IPS-15b (cell line): ENCODE results near the gene FAM240A.
"Not testable (repeated sequence)": the region's sequence is repeated elsewhere in the genome, so short reads cannot be mapped to it uniquely, and the experiment has no call there.

Source experiments
- H3K27me3 ChIP-seq: one replicate; pipeline ENCODE4 v1.6.1; 2013; ENCODE audit warnings: low read length; ENCODE audit not compliant: control insufficient read depth, insufficient read depth
- H3K36me3 ChIP-seq: one replicate; pipeline ENCODE4 v1.6.1; 2013; ENCODE audit warnings: low read length; ENCODE audit not compliant: control insufficient read depth, insufficient read depth
- H3K4me1 ChIP-seq: one replicate; pipeline ENCODE4 v1.6.1; 2013; ENCODE audit warnings: mild to moderate bottlenecking, low read length; ENCODE audit not compliant: control insufficient read depth, insufficient read depth
- H3K4me3 ChIP-seq: one replicate; pipeline ENCODE4 v1.5.1; 2013; ENCODE audit warnings: low read depth, low read length
- H3K9ac ChIP-seq: one replicate; pipeline ENCODE4 v1.6.1; 2013; ENCODE audit warnings: low read depth, mild to moderate bottlenecking, low read length
- H3K9me3 ChIP-seq: one replicate; pipeline ENCODE4 v1.6.1; 2013; ENCODE audit warnings: mild to moderate bottlenecking, low read length; ENCODE audit not compliant: control insufficient read depth, insufficient read depth

The FAM240A gene

GRCh38 chr3:46576879-46577278 is 35.4 kb upstream of the FAM240A start:
- H3K27me3 ChIP-seq: no peaks in the 10 kb centered on the region
- peaks cover 28% of the 10 kb centered on the region for H3K4me1 ChIP-seq
- no peaks in the 10 kb centered on the region for H3K9me3 ChIP-seq
- peak overlapping the region; percentile 57 for H3K9ac ChIP-seq
- peaks cover 18% of the 10 kb centered on the region for H3K36me3 ChIP-seq
- peak overlapping the region; percentile 66 for H3K4me3 ChIP-seq

GRCh38 chr3:46577580-46578249 is 34.6 kb upstream of the FAM240A start:
- peak overlapping the region; percentile 66 for H3K4me3 ChIP-seq

GRCh38 chr3:46578973-46579755 is 33.2 kb upstream of the FAM240A start:
- H3K27me3 ChIP-seq: no peaks in the 10 kb centered on the region
- no peaks in the 10 kb centered on the region for H3K9me3 ChIP-seq
- H3K9ac ChIP-seq: peak overlapping the region; percentile 72
- H3K4me3 ChIP-seq: peak overlapping the region; percentile 66
- H3K4me1 ChIP-seq: peaks cover 20% of the 10 kb centered on the region
- peaks cover 33% of the 10 kb centered on the region for H3K36me3 ChIP-seq

More at GRCh38 chr3:46577580-46578249, 34.6 kb upstream of the FAM240A start:
- H3K9ac ChIP-seq: peak overlapping the region; percentile 72
- peaks cover 24% of the 10 kb centered on the region for H3K36me3 ChIP-seq
- not testable (repeated sequence) for H3K9me3 ChIP-seq, H3K27me3 ChIP-seq
- H3K4me1 ChIP-seq: peaks cover 28% of the 10 kb centered on the region

DNA sequence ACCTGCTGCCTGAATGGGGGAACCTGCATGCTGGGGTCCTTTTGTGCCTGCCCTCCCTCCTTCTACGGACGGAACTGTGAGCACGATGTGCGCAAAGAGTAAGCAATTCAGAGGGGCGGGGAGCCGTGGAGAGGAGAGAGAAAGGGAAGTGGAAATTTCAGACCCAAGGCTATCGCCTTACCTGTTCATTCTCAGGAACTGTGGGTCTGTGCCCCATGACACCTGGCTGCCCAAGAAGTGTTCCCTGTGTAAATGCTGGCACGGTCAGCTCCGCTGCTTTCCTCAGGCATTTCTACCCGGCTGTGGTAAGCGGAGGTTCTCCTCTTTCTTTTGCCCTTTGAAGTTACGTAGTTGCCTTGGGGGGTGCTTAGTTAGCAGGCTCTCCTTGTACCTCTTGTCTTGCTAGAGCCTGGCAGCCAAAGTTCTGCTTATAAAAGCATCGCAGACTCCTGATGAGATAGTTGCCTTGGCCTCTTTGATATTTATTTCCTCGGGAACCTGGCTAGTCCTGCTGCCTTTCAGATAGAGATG is 32.5 kb upstream of the FAM240A start:
- peak overlapping the region; percentile 66 for H3K4me3 ChIP-seq
- no peaks in the 10 kb centered on the region for H3K9me3 ChIP-seq
- H3K4me1 ChIP-seq: peaks cover 17% of the 10 kb centered on the region
- peaks cover 38% of the 10 kb centered on the region for H3K36me3 ChIP-seq
- H3K27me3 ChIP-seq: no peaks in the 10 kb centered on the region
- peak overlapping the region; percentile 72 for H3K9ac ChIP-seq

DNA sequence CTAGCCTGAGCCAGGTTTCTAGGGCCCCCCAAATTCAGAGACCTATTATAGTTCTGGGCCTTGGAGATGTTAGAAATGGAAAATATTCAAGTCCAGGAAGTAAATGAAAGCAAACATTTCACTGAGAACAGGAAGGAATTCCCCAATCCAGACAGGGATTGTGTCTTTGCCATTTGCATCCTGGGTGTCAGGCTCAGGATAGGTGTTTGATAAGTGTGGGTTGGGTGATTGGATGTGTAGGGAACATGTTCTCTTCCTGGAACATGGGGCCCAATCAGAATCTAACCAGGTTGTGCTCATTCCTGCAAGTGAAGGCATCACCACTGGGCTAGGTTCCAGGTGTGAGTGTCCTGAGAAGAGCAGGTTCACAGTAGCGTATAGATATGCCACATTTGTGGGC is 31.6 kb upstream of the FAM240A start:
- peaks cover 44% of the 10 kb centered on the region for H3K36me3 ChIP-seq
- H3K9me3 ChIP-seq: no peaks in the 10 kb centered on the region
- H3K27me3 ChIP-seq: no peaks in the 10 kb centered on the region
- H3K4me3 ChIP-seq: peak overlapping the region; percentile 66
- H3K4me1 ChIP-seq: peaks cover 9% of the 10 kb centered on the region
- H3K9ac ChIP-seq: peak overlapping the region; percentile 9

DNA sequence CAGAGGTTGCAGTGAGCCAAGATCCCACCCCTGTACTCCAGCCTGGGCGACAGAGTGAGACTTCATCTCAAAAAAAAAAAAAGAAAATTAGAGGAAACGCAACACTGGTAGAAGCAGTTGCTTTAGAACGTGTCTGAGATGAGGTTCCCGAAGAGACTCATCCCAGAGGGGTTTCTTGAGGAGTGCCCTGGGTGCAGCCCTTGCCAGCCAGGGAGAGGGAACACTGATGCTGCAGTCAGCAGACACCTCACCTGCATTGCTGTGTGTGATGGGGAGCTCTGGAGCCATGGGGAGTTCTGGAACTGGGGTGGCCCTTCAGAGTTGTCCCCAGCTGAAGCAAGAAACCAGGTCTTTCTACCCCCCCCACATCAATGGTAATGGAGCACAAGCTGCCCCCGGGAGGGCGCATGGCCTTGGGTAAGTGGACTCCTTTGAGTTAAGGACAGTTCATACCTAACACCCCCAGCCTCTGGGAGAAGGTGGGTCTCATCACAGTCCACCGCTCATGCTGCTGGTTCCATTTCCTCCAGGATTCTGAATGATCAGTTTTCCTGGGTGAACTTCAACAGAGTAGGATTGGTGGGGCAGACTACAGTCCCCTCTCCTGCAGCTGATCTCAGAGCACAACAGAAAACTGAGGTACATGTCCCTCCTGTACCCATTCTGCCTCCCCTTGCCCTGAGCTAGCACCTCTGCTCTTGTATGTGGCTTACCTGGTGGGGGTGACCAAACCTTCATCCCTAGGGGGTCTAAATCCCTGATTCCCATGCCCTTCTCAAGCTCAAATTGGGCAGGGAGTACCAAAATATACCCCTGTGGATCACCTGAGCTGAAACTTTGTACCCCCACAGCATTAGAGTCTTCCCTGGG is 27.5 kb upstream of the FAM240A start:
- H3K27me3 ChIP-seq: no peaks in the 10 kb centered on the region
- no peak overlapping the region for H3K4me3 ChIP-seq
- peaks cover 8% of the 10 kb centered on the region for H3K4me1 ChIP-seq
- peaks cover 37% of the 10 kb centered on the region for H3K36me3 ChIP-seq
- no peaks in the 10 kb centered on the region for H3K9me3 ChIP-seq
- no peak overlapping the region for H3K9ac ChIP-seq

GRCh38 chr3:46585799-46586693 is 26.3 kb upstream of the FAM240A start:
- no peak overlapping the region for H3K9ac ChIP-seq

GRCh38 chr3:46586738-46587246 is 25.5 kb upstream of the FAM240A start:
- Histone ChIP-seq H3K9me3 (no peaks in the 10 kb centered on the region), H3K4me1 (no peaks in the 10 kb centered on the region), H3K4me3 (no peak overlapping the region), H3K9ac (no peak overlapping the region), H3K36me3 (peaks cover 26% of the 10 kb centered on the region), H3K27me3 (no peaks in the 10 kb centered on the region)

More at GRCh38 chr3:46585799-46586693, 26.3 kb upstream of the FAM240A start:
- Histone ChIP-seq H3K9me3 (no peaks in the 10 kb centered on the region), H3K4me3 (no peak overlapping the region), H3K4me1 (peaks cover under 1% of the 10 kb centered on the region), H3K36me3 (peaks cover 26% of the 10 kb centered on the region), H3K27me3 (no peaks in the 10 kb centered on the region)

DNA sequence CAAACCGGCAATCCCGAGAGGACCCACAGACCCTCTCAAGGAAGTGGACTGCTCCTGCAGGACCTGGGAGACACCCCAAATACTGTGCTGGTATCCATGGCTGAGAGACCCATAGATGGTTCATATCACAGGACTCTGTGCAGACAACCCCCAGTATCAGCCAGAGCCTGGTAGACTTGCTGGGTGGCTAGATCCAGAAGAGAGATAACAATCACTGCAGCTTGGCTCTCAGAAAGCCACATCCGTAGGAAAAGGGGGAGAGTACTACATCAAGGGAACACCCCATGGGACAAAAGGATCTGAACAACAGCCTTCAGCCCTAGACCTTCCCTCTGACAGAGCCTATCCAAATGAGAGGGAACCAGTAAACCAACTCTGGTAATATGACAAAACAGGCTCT is 25.1 kb upstream of the FAM240A start:
- not testable (repeated sequence) for H3K27me3 ChIP-seq, H3K9ac ChIP-seq, H3K4me3 ChIP-seq, H3K4me1 ChIP-seq, H3K9me3 ChIP-seq
- H3K36me3 ChIP-seq: peaks cover 24% of the 10 kb centered on the region

DNA sequence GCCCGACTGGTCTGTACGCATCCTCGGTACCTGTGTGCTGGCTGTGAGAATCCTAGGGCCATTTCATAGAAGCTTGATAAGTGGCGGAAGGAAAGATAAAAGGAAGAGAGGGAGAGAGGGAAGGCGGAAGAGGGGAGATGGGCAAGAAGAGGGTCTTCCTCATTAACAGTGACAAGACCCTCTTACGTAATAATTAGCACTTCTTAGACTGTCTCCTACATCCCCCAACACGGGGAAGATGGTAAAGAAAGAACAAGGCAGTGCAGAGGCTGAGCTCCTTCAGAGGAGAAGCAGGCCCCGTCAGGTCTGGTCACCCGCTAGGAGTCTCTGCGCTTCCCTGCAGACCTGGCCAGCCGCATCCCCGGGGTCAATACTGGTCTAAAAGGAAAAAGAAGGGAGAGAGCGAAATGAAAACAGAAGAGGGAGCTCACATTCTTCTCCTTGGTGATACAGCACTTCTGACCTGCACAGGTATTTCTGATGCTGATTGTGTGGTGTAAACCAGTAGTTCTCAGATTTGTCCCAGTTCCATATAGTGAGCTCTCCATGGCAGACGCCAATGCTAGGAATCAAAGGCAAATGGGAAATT is 19.0 kb upstream of the FAM240A start:
- Histone ChIP-seq H3K4me1 (peaks cover 3% of the 10 kb centered on the region), H3K9ac (no peak overlapping the region), H3K4me3 (no peak overlapping the region), H3K27me3 (no peaks in the 10 kb centered on the region), H3K9me3 (no peaks in the 10 kb centered on the region), H3K36me3 (no peaks in the 10 kb centered on the region)
